H1 (cell line): ENCODE measurements around the gene SLC66A2. TPM values are rescaled to one million over a fixed set of nuclear protein-coding genes. Genes with fewer than 3 reads are reported as not detected.

Source experiments
- CTCF ChIA-PET: fragments of 300-600 bp; sonication (Branson Sonifier 250); formaldehyde crosslinking; loops from one replicate; lab custom pipeline; 2021; ENCODE audit not compliant: partially characterized antibody; lab: Charles Lee
- POLR2A ChIA-PET: fragments of 300-600 bp; sonication (Branson Sonifier 250); formaldehyde crosslinking; loops from one replicate; lab custom pipeline; 2021; ENCODE audit warnings: inconsistent platforms; ENCODE audit not compliant: partially characterized antibody; lab: Charles Lee
- DNase-seq, 2 experiments: peaks; one replicate each; pipeline versions ENCODE4 v3.0.0 to v3.0.0-alpha.2; 2010 to 2022; ENCODE audit warnings: low spot score in 2 of 2, low read depth in 1 of 2, mixed read lengths in 1 of 2
- FAIRE-seq: peaks from 2 replicates; lab custom pipeline; 2011; peaks lifted over from hg19 to GRCh38; lab: Jason Lieb, UNC
- H2AFZ ChIP-seq: 2 replicates; pipeline ENCODE4 v1.8.1; 2012; ENCODE audit warnings: low read length, inconsistent platforms
- H2AK5ac ChIP-seq: 2 replicates; pipeline ENCODE4 v1.6.1; 2013; ENCODE audit warnings: low read depth, low read length
- H2BK120ac ChIP-seq: replicated peaks from 2 replicates; pipeline ENCODE3; 2013; ENCODE audit warnings: low read depth, low read length, inconsistent platforms
- H2BK12ac ChIP-seq: 2 replicates; pipeline ENCODE4 v1.6.1; 2013; ENCODE audit warnings: low read depth, low read length
- H2BK15ac ChIP-seq: 2 replicates; pipeline ENCODE4 v1.6.1; 2013; ENCODE audit warnings: low read length
- H2BK20ac ChIP-seq: 2 replicates; pipeline ENCODE4 v1.6.1; 2013; ENCODE audit warnings: low read length
- H2BK5ac ChIP-seq: 2 replicates; pipeline ENCODE4 v1.6.1; 2013; ENCODE audit warnings: low read depth, low read length
- H3K14ac ChIP-seq: 2 replicates; pipeline ENCODE4 v1.6.1; 2013; ENCODE audit warnings: inconsistent platforms; ENCODE audit not compliant: insufficient read length
- H3K18ac ChIP-seq: 2 replicates; pipeline ENCODE4 v1.6.1; 2013; ENCODE audit warnings: low read length; ENCODE audit errors: extremely low read depth
- H3K23ac ChIP-seq: 2 replicates; pipeline ENCODE4 v1.6.1; 2013; ENCODE audit warnings: inconsistent platforms; ENCODE audit not compliant: insufficient read length
- H3K23me2 ChIP-seq: 2 replicates; pipeline ENCODE4 v1.6.1; 2013; ENCODE audit warnings: low read depth, low read length
- H3K27ac ChIP-seq: 2 replicates; pipeline ENCODE4 v1.6.1; 2011; ENCODE audit warnings: low read depth, low read length, inconsistent platforms
- H3K27me3 ChIP-seq, 4 experiments: replicated peaks in 1 of 4; 1 replicate in 1 of 4; 2 replicates in 3 of 4; pipeline versions ENCODE4 v1.6.1 to v1.8.1; 2011 to 2013; ENCODE audit warnings: low read length in 3 of 4, mild to moderate bottlenecking in 3 of 4, inconsistent platforms in 2 of 4, mixed read lengths in 2 of 4, moderate library complexity in 1 of 4; ENCODE audit not compliant: control insufficient read depth in 3 of 4, insufficient read depth in 3 of 4; ENCODE audit errors: extremely low read depth in 1 of 4
- H3K36me3 ChIP-seq, 4 experiments: 2 replicates each; pipeline versions ENCODE4 v1.6.1 to v1.8.1; 2011 to 2013; ENCODE audit warnings: mild to moderate bottlenecking in 4 of 4, low read length in 3 of 4, moderate library complexity in 2 of 4, control low read depth in 1 of 4, inconsistent platforms in 1 of 4; ENCODE audit not compliant: insufficient read depth in 4 of 4, control insufficient read depth in 2 of 4
- H3K4ac ChIP-seq: replicated peaks from 2 replicates; pipeline ENCODE3; 2013; ENCODE audit warnings: low read length, low read depth, mixed read lengths, inconsistent platforms; ENCODE audit not compliant: insufficient read length
- H3K4me1 ChIP-seq, 4 experiments: replicated peaks in 1 of 4; 1 replicate in 1 of 4; 2 replicates in 3 of 4; pipeline versions ENCODE4 v1.6.1 to v1.8.1; 2011 to 2013; ENCODE audit warnings: low read length in 3 of 4, inconsistent platforms in 2 of 4, mixed read lengths in 1 of 4; ENCODE audit not compliant: insufficient read depth in 4 of 4, control insufficient read depth in 3 of 4
- H3K4me2 ChIP-seq, 2 experiments: 2 replicates each; pipeline versions ENCODE4 v1.6.1 to v1.8.1; 2011 to 2013; ENCODE audit warnings: low read depth in 2 of 2, low read length in 2 of 2, control low read depth in 1 of 2, inconsistent platforms in 1 of 2, mild to moderate bottlenecking in 1 of 2; ENCODE audit not compliant: insufficient read depth in 1 of 2
- H3K4me3 ChIP-seq, 4 experiments: fragments of 200-600, 300-600 bp in 1 of 4; sonication (generic), shearing (Covaris generic), sonication (Bioruptor Twin) in 1 of 4; 2 replicates each; pipeline versions ENCODE4 v1.5.1 to v1.8.1; 2011 to 2016; ENCODE audit warnings: low read length in 4 of 4, low read depth in 3 of 4, control low read depth in 2 of 4, inconsistent platforms in 2 of 4, mild to moderate bottlenecking in 2 of 4, mixed read lengths in 1 of 4, moderate library complexity in 1 of 4; ENCODE audit not compliant: insufficient read depth in 2 of 4; ENCODE audit errors: extremely low read depth in 1 of 4
- H3K56ac ChIP-seq: replicated peaks from 2 replicates; pipeline ENCODE3; 2013; ENCODE audit warnings: low read depth, mild to moderate bottlenecking, mixed read lengths, low read length, inconsistent platforms; ENCODE audit not compliant: insufficient read length
- H3K79me1 ChIP-seq: 2 replicates; pipeline ENCODE4 v1.6.1; 2013; ENCODE audit warnings: low read depth, low read length, control low read depth
- H3K79me2 ChIP-seq, 2 experiments: 2 replicates each; pipeline versions ENCODE4 v1.6.1 to v1.8.1; 2012 to 2013; ENCODE audit warnings: low read length in 2 of 2, mild to moderate bottlenecking in 2 of 2, inconsistent platforms in 1 of 2; ENCODE audit not compliant: insufficient read depth in 2 of 2, control insufficient read depth in 1 of 2
- H3K9ac ChIP-seq, 4 experiments: replicated peaks in 1 of 4; 1 replicate in 1 of 4; 2 replicates in 3 of 4; pipeline versions ENCODE4 v1.6.1 to v1.8.1; 2011 to 2013; ENCODE audit warnings: low read depth in 3 of 4, low read length in 3 of 4, control low read depth in 2 of 4, mild to moderate bottlenecking in 2 of 4, moderate library complexity in 2 of 4, inconsistent platforms in 1 of 4; ENCODE audit errors: extremely low read depth in 1 of 4
- H3K9me3 ChIP-seq, 2 experiments: 2 replicates each; pipeline versions ENCODE4 v1.6.1 to v1.8.1; 2012 to 2013; ENCODE audit warnings: mild to moderate bottlenecking in 2 of 2, moderate library complexity in 2 of 2, control low read depth in 1 of 2, inconsistent platforms in 1 of 2, low read depth in 1 of 2, low read length in 1 of 2, mixed read lengths in 1 of 2; ENCODE audit not compliant: insufficient read depth in 2 of 2
- H4K20me1 ChIP-seq, 2 experiments: replicated peaks in 1 of 2; 2 replicates each; pipeline versions ENCODE3 to v1.8.1; 2011 to 2013; ENCODE audit warnings: inconsistent platforms in 2 of 2, low read length in 2 of 2, mild to moderate bottlenecking in 1 of 2; ENCODE audit not compliant: insufficient read depth in 2 of 2, control insufficient read depth in 1 of 2
- H4K5ac ChIP-seq: 2 replicates; pipeline ENCODE4 v1.6.1; 2013; ENCODE audit warnings: low read length, low read depth, mixed read lengths, inconsistent platforms; ENCODE audit not compliant: insufficient read length
- H4K8ac ChIP-seq: 2 replicates; pipeline ENCODE4 v1.8.0; 2013; ENCODE audit warnings: mild to moderate bottlenecking, moderate library complexity, low read length, inconsistent platforms; ENCODE audit not compliant: insufficient read depth; ENCODE audit errors: extremely low read depth
- H4K91ac ChIP-seq: replicated peaks from 2 replicates; pipeline ENCODE3; 2013; ENCODE audit warnings: low read length, mixed read lengths, inconsistent platforms; ENCODE audit not compliant: insufficient read length
- EGR1 ChIP-seq: IDR thresholded peaks from 2 replicates; pipeline ENCODE4 v1.6.1; 2011; ENCODE audit warnings: low read depth, low read length, borderline replicate concordance
- GTF2F1 ChIP-seq: IDR thresholded peaks from 2 replicates; pipeline ENCODE4 v1.6.1; 2012; ENCODE audit warnings: low read depth, low read length, improper control_type of control experiment, borderline replicate concordance
- ZNF274 ChIP-seq: IDR thresholded peaks from 2 replicates; pipeline ENCODE4 v1.7.0; 2012; ENCODE audit warnings: low read length, borderline replicate concordance; ENCODE audit errors: extremely low read depth
- WGBS, 2 experiments: shearing (Covaris generic) in 1 of 2; methylation state at CpG; one replicate each; pipeline versions ENCODE4 v1.1.6 to v1.1.7; 2013 to 2015; ENCODE audit warnings: low lambda C conversion rate in 2 of 2, mixed read lengths in 2 of 2, inconsistent platforms in 1 of 2, low coverage in 1 of 2, missing lambda C conversion rate in 1 of 2; ENCODE audit not compliant: insufficient replicate concordance in 2 of 2, insufficient coverage in 1 of 2, insufficient read length in 1 of 2; ENCODE audit errors: extremely low coverage in 1 of 2, missing lambda C conversion rate in 1 of 2; 5-methylcytosine and 5-hydroxymethylcytosine counted together
- polyA plus RNA-seq, 7 experiments: library from polyadenylated mRNA; depleted of rRNA in 3 of 7; stranded (reverse) in 5 of 7; unstranded in 2 of 7; fragments of >200 nt in 5 of 7; fragments of 200-250 nt in 2 of 7; gene quantifications; 1 replicate in 5 of 7; 2 replicates in 1 of 7; 4 replicates in 1 of 7; pipeline versions ENCODE4 v1.2.1 to v1.2.3, GENCODE V29; 2011 to 2013; ENCODE audit warnings: missing spikeins in 2 of 7, mixed read lengths in 2 of 7
- total RNA-seq: library from RNA; stranded (reverse); fragmentation: NEBNext Ultra II Directional; extraction: Animal tissue kit (Norgen Biotek cat#: 25700); gene quantifications from 2 replicates; pipeline ENCODE4 v1.2.1, GENCODE V29; 2021

SLC66A2 gene
- total and polyA plus RNA-seq, 2 of the 8 experiments (the other 6 are each of a cell fraction or from before 2014, with no cell fraction given), result 15.0 to 18.9 TPM

DNA sequence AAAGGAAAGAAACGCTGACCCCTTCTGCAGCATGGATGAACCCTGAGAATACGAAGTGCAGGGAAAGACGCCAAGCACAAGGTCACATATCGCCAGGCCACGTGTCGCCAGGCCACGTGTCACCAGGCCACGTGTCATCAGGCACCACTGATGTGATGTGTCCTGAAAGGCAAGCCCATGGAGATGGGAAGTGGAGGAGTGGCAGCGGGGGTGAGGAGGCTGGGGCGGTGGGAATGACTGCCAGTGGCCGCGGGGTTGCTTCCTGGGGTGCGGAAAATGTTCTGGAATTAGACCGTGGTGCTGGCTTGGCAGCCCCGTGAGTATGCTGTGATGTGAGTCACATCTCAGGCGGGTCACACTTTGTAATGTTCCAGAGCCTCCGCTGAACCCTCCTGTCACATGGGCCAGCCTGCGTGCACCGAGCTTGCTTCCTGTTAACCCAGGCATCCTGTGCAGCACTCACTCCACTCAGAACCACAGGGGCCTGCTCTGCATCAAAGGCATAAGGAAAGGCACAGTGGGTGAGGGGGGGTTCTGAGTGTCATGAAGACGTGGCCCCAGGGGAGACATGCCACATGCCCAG lies 39.0 kb downstream of the SLC66A2 start:
- Histone ChIP-seq H3K23me2 (peaks cover 10% of the 10 kb centered on the region; the same call in 1 of the 2 replicates), H4K20me1 (peaks cover 2 to 4% of the 10 kb centered on the region in 2 experiments), H4K8ac (no peak overlapping the region), H3K56ac (no peak overlapping the region), H3K79me1 (0 out of 2 replicates have a peak, but pooled peaks cover 6% of the 10 kb centered on the region), H3K9me3 (no peaks in the 10 kb centered on the region), H2AFZ (no peak overlapping the region), H3K79me2 (no peaks in the 10 kb centered on the region), H3K4me1 (peaks cover 0 to 12% (median 6%) of the 10 kb centered on the region in 4 experiments; a peak in 5 of 7 replicates), H3K4me3 (no peak overlapping the region), H2BK20ac (no peak overlapping the region), H2BK15ac (no peak overlapping the region), H3K27ac (no peak overlapping the region), H3K18ac (no peak overlapping the region), H4K5ac (no peak overlapping the region), H3K23ac (no peak overlapping the region), H4K91ac (no peak overlapping the region), H3K4me2 (no peak overlapping the region; a peak in 1 of 4 replicates), H3K27me3 (no peaks in the 10 kb centered on the region), H2BK12ac (peak overlapping the region; percentile 44; the same call in 1 of the 2 replicates), H3K4ac (no peak overlapping the region), H3K9ac (no peak overlapping the region; a peak in 1 of 7 replicates), H2BK120ac (no peak overlapping the region), H3K14ac (no peak overlapping the region), H2AK5ac (no peak overlapping the region), H3K36me3 (no peaks in the 10 kb centered on the region), H2BK5ac (no peak overlapping the region)
- CTCF ChIA-PET, result interaction anchor here (0.8 to 2.1 kb wide), 6 partner anchors 8 to 269 kb away, joined by 3 to 6 read pairs (median 4); partner anchors contain the start of gene KCNG2
- DNase-seq, result no peak
- 90% methylated on average over 19 of the region's 20 CpGs; no CpG with 5 or more reads in 1 of the 2 experiments for WGBS, 2 experiments
- TF ChIP-seq ZNF274 (no peak), GTF2F1 (no peak), EGR1 (peak; percentile 84)
- POLR2A ChIA-PET, result no interaction called here
- FAIRE-seq, result no peak
